A549 (cell line): ENCODE data around the gene LRFN5.

Source experiments
- BCL3 ChIP-seq: fragments of >200 bp; sonication (Bioruptor Twin); formaldehyde crosslinking; IDR thresholded peaks from 3 replicates; pipeline ENCODE4 v1.6.1; 2016
- CBX8 ChIP-seq: fragments of 200-600 bp; sonication (generic); IDR thresholded peaks from 2 replicates; pipeline ENCODE4 v1.6.1; 2016
- CHD4 ChIP-seq: fragments of 200-600 bp; sonication (generic); IDR thresholded peaks from 2 replicates; pipeline ENCODE4 v1.6.1; 2016; ENCODE audit warnings: antibody characterized with exemption, mild to moderate bottlenecking, borderline replicate concordance
- CTCF ChIP-seq: fragments of >200 bp; sonication (Bioruptor Twin); formaldehyde crosslinking; IDR thresholded peaks from 3 replicates; pipeline ENCODE4 v1.5.1; 2016
- EP300 ChIP-seq, 2 experiments: fragments of >200 bp; sonication (Bioruptor Twin); formaldehyde crosslinking; IDR thresholded peaks; 2 replicates in 1 of 2; 3 replicates in 1 of 2; pipeline ENCODE4 v1.6.1; 2016 to 2017
- HOXB5 ChIP-seq: fragments of 250-450 bp; sonication (Bioruptor Pico); IDR thresholded peaks from 2 replicates; pipeline ENCODE4 v1.5.0; 2020; ENCODE audit warnings: mild to moderate bottlenecking, moderate library complexity
- MAX ChIP-seq: IDR thresholded peaks from 2 replicates; pipeline ENCODE4 v1.6.1; 2012
- NR3C1 ChIP-seq: fragments of >200 bp; sonication (Bioruptor Twin); formaldehyde crosslinking; IDR thresholded peaks from 3 replicates; pipeline ENCODE4 v1.6.1; 2017
- POLR2A ChIP-seq: IDR thresholded peaks from 2 replicates; pipeline ENCODE4 v1.6.1; 2012; ENCODE audit warnings: mild to moderate bottlenecking, low read length
- REST ChIP-seq: fragments of 200-600 bp; sonication (generic); IDR thresholded peaks from 2 replicates; pipeline ENCODE4 v1.6.1; 2016; ENCODE audit warnings: antibody characterized with exemption, mild to moderate bottlenecking, moderate library complexity

- TF ChIP-seq CTCF = no peak
- TF ChIP-seq HOXB5 (CRISPR knock-in tag) = no peak
- TF ChIP-seq POLR2A = no peak
- TF ChIP-seq EP300 (IDR thresholded peaks at IDR 0.05) = no peak
- TF ChIP-seq BCL3 = no peak
- no peak for TF ChIP-seq NR3C1
- no peak for TF ChIP-seq REST
- no peak for TF ChIP-seq CHD4
- no peak for TF ChIP-seq MAX
- TF ChIP-seq CBX8 = no peak
Measured at GRCh38 chr14:41650802-41651201, 44.1 kb downstream of the LRFN5 start.
